DND-41 (cell line): Measurements from ENCODE around the gene SCYGR6.

Experiments used
- ATAC-seq: fragments of 200-7000 bp; cut with Tn5 transposase; 3 replicates; pipeline ENCODE4 v1.9.1; 2021; ENCODE audit warnings: low read depth; ENCODE audit not compliant: insufficient read depth
- DNase-seq: peaks from one replicate; pipeline ENCODE4 v3.0.0-alpha.2; 2020
- H2AFZ ChIP-seq: 2 replicates; pipeline ENCODE4 v1.6.0; 2012; ENCODE audit warnings: low read depth, low read length
- H3K27ac ChIP-seq: 2 replicates; pipeline ENCODE4 v1.5.1; 2012; ENCODE audit warnings: low read length, inconsistent platforms
- H3K27me3 ChIP-seq: fragments of 200-600 bp; sonication (generic); 2 replicates; pipeline ENCODE4 v1.6.0; 2012; ENCODE audit warnings: low read length, mild to moderate bottlenecking, inconsistent platforms; ENCODE audit not compliant: insufficient read depth, poor library complexity
- H3K36me3 ChIP-seq: 2 replicates; pipeline ENCODE4 v1.5.1; 2012; ENCODE audit warnings: low read length, inconsistent platforms; ENCODE audit not compliant: insufficient read depth
- H3K4me1 ChIP-seq: 2 replicates; pipeline ENCODE4 v1.5.1; 2012; ENCODE audit warnings: mild to moderate bottlenecking, low read length; ENCODE audit not compliant: insufficient read depth
- H3K4me2 ChIP-seq: 2 replicates; pipeline ENCODE4 v1.6.0; 2012; ENCODE audit warnings: mild to moderate bottlenecking, moderate library complexity, low read length, inconsistent platforms; ENCODE audit not compliant: insufficient read depth
- H3K4me3 ChIP-seq, 2 experiments: fragments of 200-600 bp in 1 of 2; shearing (Covaris generic) in 1 of 2; 2 replicates each; pipeline ENCODE4 v1.5.1; 2012 to 2016; ENCODE audit warnings: inconsistent platforms in 2 of 2, low read length in 2 of 2, mild to moderate bottlenecking in 2 of 2, low read depth in 1 of 2, moderate library complexity in 1 of 2
- H3K79me2 ChIP-seq: 2 replicates; pipeline ENCODE4 v1.6.0; 2012; ENCODE audit warnings: low read length, inconsistent platforms; ENCODE audit not compliant: insufficient read depth
- H3K9ac ChIP-seq: 2 replicates; pipeline ENCODE4 v1.6.0; 2012; ENCODE audit warnings: low read depth, mild to moderate bottlenecking, inconsistent platforms, low read length, moderate library complexity
- H3K9me3 ChIP-seq: 2 replicates; pipeline ENCODE4 v1.5.1; 2012; ENCODE audit warnings: low read length, moderate library complexity, mild to moderate bottlenecking, inconsistent platforms; ENCODE audit not compliant: insufficient read depth, severe bottlenecking
- H4K20me1 ChIP-seq: 2 replicates; pipeline ENCODE4 v1.6.0; 2012; ENCODE audit warnings: low read length; ENCODE audit not compliant: insufficient read depth
- EZH2 ChIP-seq: IDR thresholded peaks from 3 replicates; pipeline ENCODE4 v1.6.1; 2012; ENCODE audit warnings: borderline replicate concordance, low read depth, mild to moderate bottlenecking, moderate library complexity, low read length, inconsistent platforms; ENCODE audit not compliant: severe bottlenecking
- TF ChIP-seq, protein P1 (sequence below): IDR thresholded peaks from 2 replicates; pipeline ENCODE4 v1.5.1; 2012; ENCODE audit warnings: borderline replicate concordance, low read length, moderate library complexity, mild to moderate bottlenecking; ENCODE audit not compliant: poor library complexity, severe bottlenecking; ENCODE audit errors: extremely low read depth

SCYGR6 gene

DNA sequence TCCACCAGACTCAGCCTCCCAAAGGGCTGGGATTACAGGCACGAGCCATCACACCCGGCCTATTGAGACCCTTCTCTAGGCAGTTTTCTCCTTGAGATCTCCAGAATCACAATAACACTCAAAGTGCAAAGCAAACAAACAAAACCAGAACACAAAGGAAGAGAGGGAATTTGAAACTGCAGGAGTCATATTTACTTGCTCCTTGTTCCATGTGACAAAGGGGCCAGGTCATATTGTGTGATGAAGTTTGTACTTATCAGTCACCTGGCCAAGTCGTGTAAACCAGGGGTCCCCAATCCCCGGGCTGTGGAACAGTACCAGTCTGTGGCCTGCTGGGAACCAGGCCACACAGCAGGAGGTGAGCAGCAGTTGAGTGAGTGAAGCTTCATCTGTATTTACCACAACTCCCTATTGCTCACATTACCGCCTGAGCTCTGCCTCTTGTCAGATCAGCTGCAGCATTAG is 47.7 kb upstream of the SCYGR6 start:
- Histone ChIP-seq H3K4me1 (no peaks in the 10 kb centered on the region), H3K4me3 (no peak overlapping the region), H3K27ac (no peak overlapping the region), H4K20me1 (no peaks in the 10 kb centered on the region), H3K27me3 (no peaks in the 10 kb centered on the region), H2AFZ (no peak overlapping the region), H3K4me2 (no peak overlapping the region), H3K9ac (no peak overlapping the region), H3K36me3 (no peaks in the 10 kb centered on the region), H3K79me2 (no peaks in the 10 kb centered on the region), H3K9me3 (no peaks in the 10 kb centered on the region)
- ATAC-seq (no peak), DNase-seq (no peak)
- no peak for TF ChIP-seq EZH2
- TF ChIP-seq, protein P1, sequence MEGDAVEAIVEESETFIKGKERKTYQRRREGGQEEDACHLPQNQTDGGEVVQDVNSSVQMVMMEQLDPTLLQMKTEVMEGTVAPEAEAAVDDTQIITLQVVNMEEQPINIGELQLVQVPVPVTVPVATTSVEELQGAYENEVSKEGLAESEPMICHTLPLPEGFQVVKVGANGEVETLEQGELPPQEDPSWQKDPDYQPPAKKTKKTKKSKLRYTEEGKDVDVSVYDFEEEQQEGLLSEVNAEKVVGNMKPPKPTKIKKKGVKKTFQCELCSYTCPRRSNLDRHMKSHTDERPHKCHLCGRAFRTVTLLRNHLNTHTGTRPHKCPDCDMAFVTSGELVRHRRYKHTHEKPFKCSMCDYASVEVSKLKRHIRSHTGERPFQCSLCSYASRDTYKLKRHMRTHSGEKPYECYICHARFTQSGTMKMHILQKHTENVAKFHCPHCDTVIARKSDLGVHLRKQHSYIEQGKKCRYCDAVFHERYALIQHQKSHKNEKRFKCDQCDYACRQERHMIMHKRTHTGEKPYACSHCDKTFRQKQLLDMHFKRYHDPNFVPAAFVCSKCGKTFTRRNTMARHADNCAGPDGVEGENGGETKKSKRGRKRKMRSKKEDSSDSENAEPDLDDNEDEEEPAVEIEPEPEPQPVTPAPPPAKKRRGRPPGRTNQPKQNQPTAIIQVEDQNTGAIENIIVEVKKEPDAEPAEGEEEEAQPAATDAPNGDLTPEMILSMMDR: no peak

DNA sequence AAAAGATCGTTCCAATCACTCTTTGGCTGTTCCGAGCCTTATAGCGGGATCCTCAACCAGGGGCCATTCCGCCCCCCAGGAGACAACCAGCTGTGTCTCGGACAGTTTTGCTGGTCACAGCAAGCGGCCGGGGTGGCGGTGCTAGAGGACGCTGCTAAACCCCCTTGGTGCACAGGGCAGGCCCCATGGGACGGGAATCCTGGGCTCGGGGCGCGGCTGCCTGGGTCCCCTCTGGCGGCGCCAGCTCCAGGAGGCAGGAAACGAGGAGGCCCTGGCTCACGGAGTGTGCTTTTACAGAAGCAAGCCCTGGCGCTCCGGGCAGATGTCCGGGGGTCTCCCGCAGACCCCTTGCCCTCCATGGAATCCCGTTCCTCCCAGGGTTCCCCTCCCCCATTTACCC is 43.3 kb upstream of the SCYGR6 start:
- Histone ChIP-seq H3K4me2 (no peak overlapping the region), H3K9me3 (no peaks in the 10 kb centered on the region), H4K20me1 (no peaks in the 10 kb centered on the region), H3K4me1 (no peaks in the 10 kb centered on the region), H2AFZ (no peak overlapping the region), H3K36me3 (no peaks in the 10 kb centered on the region), H3K9ac (no peak overlapping the region), H3K79me2 (no peaks in the 10 kb centered on the region), H3K27ac (no peak overlapping the region), H3K27me3 (no peaks in the 10 kb centered on the region), H3K4me3 (no peak overlapping the region)
- ATAC-seq (no peak), DNase-seq (no peak)
- TF ChIP-seq, protein P1: no peak
- no peak for TF ChIP-seq EZH2

DNA sequence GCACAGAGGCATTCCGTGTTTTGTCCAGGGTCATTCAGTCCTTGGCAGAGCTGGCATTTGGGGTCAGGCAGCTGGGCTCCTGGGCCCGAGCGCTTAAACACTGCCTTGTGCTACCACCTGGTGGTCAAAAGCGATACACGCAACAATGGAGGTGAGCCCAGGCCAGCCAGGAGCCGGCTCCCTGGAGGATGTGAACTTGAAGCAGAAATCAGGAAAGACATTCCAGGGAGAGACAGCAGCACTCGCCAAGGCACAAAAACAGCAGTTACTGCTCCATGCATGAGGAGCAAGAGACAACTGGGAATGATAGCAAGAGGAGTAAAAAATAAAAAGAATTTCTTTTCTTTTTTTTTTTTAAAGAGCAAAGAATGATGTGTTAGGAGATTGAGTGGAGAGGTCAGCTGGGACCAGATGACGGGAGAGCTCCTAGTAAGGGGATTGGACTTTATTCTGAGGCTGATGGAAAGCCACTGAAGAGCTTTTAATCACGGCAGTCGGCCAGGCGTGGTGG is 41.9 kb upstream of the SCYGR6 start:
- H3K4me3 ChIP-seq: no peak overlapping the region
- H3K9ac ChIP-seq: no peak overlapping the region
- TF ChIP-seq EZH2: no peak
- TF ChIP-seq, protein P1: peak; percentile 85
- DNase-seq (peak; percentile 55), ATAC-seq (peak; percentile 87)
- no peaks in the 10 kb centered on the region for H3K9me3 ChIP-seq
- no peak overlapping the region for H3K27ac ChIP-seq
- H3K4me1 ChIP-seq: no peaks in the 10 kb centered on the region
- H3K79me2 ChIP-seq: no peaks in the 10 kb centered on the region
- H3K36me3 ChIP-seq: no peaks in the 10 kb centered on the region
- H3K27me3 ChIP-seq: no peaks in the 10 kb centered on the region
- H3K4me2 ChIP-seq: no peak overlapping the region
- H4K20me1 ChIP-seq: no peaks in the 10 kb centered on the region
- H2AFZ ChIP-seq: no peak overlapping the region
